ENCODE data around the gene KREMEN2. TPM values are rescaled to one million over a fixed set of nuclear protein-coding genes. Genes with fewer than 3 reads are reported as not detected.

The KREMEN2 gene
- total and polyA plus RNA-seq, 9 of the 15 experiments (the other 6 are each of a cell fraction or from before 2014, with no cell fraction given), result 0.04 to 7.7 (median 1.5) TPM; not detected in 1

DNA sequence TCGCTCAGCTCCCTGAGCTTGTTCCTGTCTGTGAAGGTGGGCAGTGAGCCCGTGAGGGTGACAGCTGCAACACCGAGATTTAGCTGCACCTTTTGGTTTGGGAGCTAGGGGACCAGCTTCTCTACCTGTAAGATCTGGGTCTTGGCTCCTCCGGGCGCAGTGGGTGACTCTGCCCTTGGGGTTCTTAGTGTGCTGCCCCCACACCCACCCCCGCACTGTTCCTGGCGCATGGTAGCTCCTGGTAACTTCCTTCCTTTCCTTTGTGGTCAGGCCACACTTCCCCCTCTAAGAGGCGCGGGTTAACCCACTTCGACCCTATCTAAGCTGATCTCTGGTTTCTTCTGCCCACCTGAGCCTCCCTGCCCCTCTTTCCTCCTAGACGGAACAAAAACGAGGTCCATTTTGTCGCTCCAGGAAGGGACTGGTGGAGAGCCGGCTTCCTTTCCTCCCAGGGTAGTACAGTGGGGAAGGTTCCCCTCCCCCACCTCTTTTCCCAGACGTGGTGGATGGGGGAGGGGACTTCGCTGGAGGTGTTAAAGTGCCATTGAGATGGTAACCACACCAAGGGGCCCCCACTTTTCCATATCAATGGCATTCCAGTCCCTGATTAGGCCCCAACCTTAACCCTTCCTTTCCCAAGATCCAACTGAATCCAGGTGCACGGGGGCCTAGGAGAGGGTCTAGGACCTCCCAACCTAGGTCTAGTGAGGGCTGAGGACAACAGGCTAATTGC lies 44.0 kb downstream of the KREMEN2 start (continued):
- TF ChIP-seq ZNF740 (CRISPR knock-in tag; IDR thresholded peaks at IDR 0.05) (no peak; the same call in 1 of the 2 replicates), ZNF740 (tag; IDR thresholded peaks at IDR 0.05) (0 out of 4 replicates have a peak, but pooled peaks of 1 of the 2 experiments have one; percentile 9), NFIC (IDR thresholded peaks at IDR 0.05) (peak; percentile 11; the same call in 1 of the 2 replicates), TBP (optimal IDR thresholded peaks at IDR 0.05; ENCODE audit: low read depth, low read length) (peak; percentile 28), MECOM (CRISPR knock-in tag; IDR thresholded peaks at IDR 0.05) (no peak), MAX (CRISPR knock-in tag; IDR thresholded peaks at IDR 0.05) (0 out of 2 replicates have a peak, but pooled peaks have one; percentile 17), IRF1 (CRISPR knock-in tag; IDR thresholded peaks at IDR 0.05; ENCODE audit: borderline replicate concordance) (no peak), ARHGAP35 (IDR thresholded peaks at IDR 0.05; ENCODE audit: partially characterized antibody) (peak; percentile 13), CTBP1 (IDR thresholded peaks at IDR 0.05; ENCODE audit: borderline replicate concordance) (peak; percentile 73), TEAD4 (IDR thresholded peaks at IDR 0.05; ENCODE audit: low read length) (peak; percentile 27; the same call in 1 of the 2 replicates), TEAD4 (CRISPR knock-in tag; IDR thresholded peaks at IDR 0.05; ENCODE audit: borderline replicate concordance) (no peak), E2F6 (IDR thresholded peaks at IDR 0.05; ENCODE audit: borderline replicate concordance in 1 of 2, extremely low read depth in 1 of 2, insufficient read depth in 1 of 2, insufficient read length in 1 of 2, low read depth in 1 of 2, low read length in 1 of 2, poor library complexity in 1 of 2, severe bottlenecking in 1 of 2) (peak in 1 of 2 experiments; percentile 29), SOX6 (IDR thresholded peaks at IDR 0.05) (peak; percentile 49; the same call in 1 of the 2 replicates), GATAD2A (IDR thresholded peaks at IDR 0.05) (peak; percentile 58; the same call in 1 of the 2 replicates), NFIX (CRISPR knock-in tag; IDR thresholded peaks at IDR 0.05; ENCODE audit: low read depth) (no peak), RNF2 (IDR thresholded peaks at IDR 0.05) (peak; percentile 69; the same call in 1 of the 2 replicates), MCM7 (IDR thresholded peaks at IDR 0.05) (no peak), ESRRA (IDR thresholded peaks at IDR 0.05; ENCODE audit: borderline replicate concordance, low read depth) (peak; percentile 73), SUPT5H (IDR thresholded peaks at IDR 0.05) (peak; percentile 47; the same call in 1 of the 2 replicates), RBM17 (IDR thresholded peaks at IDR 0.05; ENCODE audit: borderline replicate concordance, low read depth, low read length) (no peak), CBX5 (IDR thresholded peaks at IDR 0.05; ENCODE audit: borderline replicate concordance, low read depth) (no peak), TAF7 (tag; IDR thresholded peaks at IDR 0.05) (peak; percentile 61; the same call in 1 of the 2 replicates), FOSL1 (tag; conservative IDR thresholded peaks at IDR 0.05) (0 out of 2 replicates have a peak, but pooled peaks have one; percentile 39)
- TF ChIP-seq, protein P1, sequence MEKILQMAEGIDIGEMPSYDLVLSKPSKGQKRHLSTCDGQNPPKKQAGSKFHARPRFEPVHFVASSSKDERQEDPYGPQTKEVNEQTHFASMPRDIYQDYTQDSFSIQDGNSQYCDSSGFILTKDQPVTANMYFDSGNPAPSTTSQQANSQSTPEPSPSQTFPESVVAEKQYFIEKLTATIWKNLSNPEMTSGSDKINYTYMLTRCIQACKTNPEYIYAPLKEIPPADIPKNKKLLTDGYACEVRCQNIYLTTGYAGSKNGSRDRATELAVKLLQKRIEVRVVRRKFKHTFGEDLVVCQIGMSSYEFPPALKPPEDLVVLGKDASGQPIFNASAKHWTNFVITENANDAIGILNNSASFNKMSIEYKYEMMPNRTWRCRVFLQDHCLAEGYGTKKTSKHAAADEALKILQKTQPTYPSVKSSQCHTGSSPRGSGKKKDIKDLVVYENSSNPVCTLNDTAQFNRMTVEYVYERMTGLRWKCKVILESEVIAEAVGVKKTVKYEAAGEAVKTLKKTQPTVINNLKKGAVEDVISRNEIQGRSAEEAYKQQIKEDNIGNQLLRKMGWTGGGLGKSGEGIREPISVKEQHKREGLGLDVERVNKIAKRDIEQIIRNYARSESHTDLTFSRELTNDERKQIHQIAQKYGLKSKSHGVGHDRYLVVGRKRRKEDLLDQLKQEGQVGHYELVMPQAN (IDR thresholded peaks at IDR 0.05; ENCODE audit: borderline replicate concordance), result peak; percentile 41; the same call in 1 of the 2 replicates

All from K562 (cell line).